Medulla oblongata (tissue), 1 donor: ENCODE measurements around the gene RELN.

Experiments
- DNase-seq: peaks from one replicate; pipeline ENCODE4 v3.0.0-alpha.2; 2015; ENCODE audit errors: extremely low spot score

RELN gene

DNA sequence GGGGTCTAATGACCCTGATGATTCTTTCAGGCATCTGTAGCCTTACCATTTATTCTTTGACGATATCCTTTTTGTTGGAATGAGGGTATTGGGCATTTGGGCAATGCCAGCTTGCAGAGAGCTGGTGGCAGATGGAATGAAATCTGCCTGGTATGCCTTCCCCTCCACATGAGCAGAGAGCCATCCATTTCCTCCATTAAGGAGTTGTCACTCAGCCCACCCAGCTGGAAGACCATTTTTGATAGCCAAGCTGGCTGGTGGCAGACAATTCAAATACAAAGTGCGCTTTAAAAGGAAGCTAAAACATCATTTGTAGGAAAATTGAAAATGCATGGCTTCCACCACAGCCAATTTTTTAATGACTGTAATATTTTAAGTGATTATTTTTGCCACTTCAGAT lies 303.4 kb downstream of the RELN start:
- no peak for DNase-seq

DNA sequence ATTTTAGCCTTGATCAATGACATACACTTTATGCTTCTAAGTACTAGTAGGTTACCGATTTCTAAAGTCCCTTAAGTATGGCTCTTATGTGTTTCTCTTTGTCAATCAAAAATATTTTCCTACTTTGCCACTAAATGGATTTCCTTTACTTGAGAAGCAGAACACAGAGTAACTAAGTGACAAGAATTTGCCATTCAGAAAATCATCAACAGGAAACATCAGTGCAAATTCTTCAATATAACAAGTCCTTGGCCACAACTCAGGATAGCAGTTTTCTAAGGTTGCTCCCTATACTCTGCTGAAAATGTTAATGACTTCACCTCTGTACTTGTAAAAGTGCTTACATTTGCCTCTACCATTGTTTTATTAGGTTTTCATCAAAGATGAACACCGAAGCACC lies 303.8 kb downstream of the RELN start:
- no peak for DNase-seq

- no peak for DNase-seq
Observed at GRCh38 chr7:103683348-103683747, 306.1 kb downstream of the RELN start.

- no peak for DNase-seq
Observed at GRCh38 chr7:103680161-103681144, 309.0 kb downstream of the RELN start.

GRCh38 chr7:103679151-103680132 lies 310.0 kb downstream of the RELN start:
- no peak for DNase-seq

- DNase-seq: no peak
Observed at GRCh38 chr7:103668279-103668941, 321.0 kb downstream of the RELN start.

DNA sequence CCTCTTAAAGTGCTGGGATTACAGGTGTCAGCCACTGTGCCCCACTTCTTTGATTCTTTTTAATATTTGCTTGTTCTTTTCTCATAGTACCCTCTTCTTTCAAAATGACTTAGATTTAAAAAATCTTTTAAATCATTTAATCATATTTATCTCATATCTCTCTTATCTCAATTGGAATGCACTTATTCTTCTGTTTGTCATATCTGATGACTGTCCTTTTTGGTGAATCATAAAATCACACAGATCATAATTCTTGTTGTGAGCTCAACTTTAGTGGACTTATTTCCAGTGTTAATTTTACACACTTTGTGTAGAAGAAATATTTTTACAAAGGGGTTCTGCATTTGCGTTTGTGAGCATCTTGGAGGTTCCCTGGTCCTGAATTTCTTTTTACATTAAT lies 323.1 kb downstream of the RELN start:
- no peak for DNase-seq

DNA sequence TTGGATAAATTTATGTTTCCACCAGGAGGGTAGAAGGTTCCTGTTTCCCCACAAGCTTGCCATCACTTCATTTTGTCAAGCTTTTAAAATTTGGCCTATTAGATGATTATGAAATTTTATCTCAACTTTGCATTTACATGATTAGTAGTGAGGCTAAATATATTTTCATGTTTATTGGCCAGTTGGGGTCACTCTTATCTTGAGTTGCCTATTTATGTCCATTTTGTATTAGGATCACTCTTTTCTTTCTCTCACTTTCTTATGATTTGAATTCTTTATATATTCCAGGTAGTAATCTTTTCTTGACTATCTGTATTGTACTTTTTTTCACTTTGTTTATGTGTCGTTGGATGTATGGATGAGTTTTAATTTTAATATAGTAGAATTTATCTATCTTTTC lies 324.9 kb downstream of the RELN start:
- DNase-seq: no peak

- no peak for DNase-seq
Observed at GRCh38 chr7:103660455-103661371, 328.7 kb downstream of the RELN start.

GRCh38 chr7:103658055-103659005 lies 331.1 kb downstream of the RELN start:
- DNase-seq: no peak

DNA sequence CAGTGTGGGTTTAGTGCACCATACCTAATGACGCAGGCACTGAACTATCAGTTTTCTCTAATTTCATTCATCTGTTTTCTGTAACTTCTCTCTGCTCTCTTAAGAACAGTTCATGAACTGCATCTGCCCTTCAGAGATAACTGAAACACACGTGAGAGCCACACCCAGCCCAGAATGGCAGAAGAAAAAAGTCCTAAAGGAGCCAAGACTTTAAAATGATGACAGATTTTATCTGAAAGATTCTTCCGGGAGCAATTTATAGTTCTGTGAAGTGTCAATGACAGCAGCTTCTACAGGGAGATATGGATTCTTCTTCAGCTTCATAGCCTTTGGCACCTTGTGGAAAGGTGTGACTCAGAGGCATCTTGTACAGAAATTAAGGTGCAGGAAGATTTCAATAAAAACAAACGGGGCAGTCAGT lies 332.0 kb downstream of the RELN start:
- no peak for DNase-seq

- DNase-seq: no peak
Observed at GRCh38 chr7:103656221-103656620, 333.2 kb downstream of the RELN start.

DNA sequence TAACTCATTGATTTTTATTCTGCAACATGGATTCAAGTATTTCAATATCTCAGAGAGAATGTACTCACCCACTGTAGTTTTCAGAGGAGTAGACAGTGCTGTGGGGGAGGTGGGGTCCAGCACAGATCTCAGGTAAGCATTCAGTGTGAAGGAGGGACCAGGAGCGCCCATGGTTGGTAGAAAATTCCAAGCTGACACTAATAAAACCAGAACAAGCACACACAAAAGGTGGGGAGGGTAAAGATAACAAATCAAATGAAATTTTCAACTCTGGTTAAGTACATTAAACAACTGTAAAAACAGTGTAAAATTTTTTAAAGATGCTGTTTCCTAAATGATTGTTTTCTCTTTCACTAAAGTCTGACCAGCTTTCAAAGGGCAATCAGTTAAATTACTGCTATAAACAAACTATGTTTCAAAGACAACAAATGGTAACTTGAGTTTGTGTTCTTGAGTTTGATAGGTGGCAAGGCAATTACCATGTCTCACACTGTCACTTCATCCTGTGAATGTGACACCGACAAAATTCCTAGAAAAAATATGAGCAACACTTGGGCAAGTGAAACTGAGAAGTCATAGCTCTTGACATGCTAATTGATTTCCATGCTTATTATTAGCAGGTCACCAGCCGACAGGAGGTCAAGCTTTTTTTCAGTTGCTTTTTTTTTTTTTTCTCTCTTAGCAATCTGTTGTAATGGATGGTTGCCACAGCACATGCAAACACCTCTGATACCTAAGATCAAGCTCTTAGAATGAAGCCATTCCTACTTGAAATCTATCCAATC lies 337.7 kb downstream of the RELN start:
- DNase-seq: no peak

DNA sequence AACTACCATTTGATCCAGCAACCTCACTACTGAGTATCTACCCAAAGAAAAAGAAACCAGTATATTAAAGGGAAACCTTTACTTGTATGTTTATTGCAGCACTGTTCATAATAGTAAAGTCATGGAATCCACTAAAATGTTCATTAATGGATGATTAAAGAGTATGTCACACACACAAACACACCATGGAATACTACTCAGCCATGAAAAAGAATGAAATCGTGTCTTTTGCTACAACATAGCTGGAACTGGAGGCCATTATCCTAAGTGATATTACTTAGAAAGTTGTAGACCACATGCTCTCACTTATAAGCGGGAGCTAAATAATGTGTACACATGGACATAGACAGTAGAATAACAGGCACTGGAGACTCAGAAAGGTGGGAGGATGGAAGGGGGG lies 340.4 kb downstream of the RELN start:
- DNase-seq: no peak

DNA sequence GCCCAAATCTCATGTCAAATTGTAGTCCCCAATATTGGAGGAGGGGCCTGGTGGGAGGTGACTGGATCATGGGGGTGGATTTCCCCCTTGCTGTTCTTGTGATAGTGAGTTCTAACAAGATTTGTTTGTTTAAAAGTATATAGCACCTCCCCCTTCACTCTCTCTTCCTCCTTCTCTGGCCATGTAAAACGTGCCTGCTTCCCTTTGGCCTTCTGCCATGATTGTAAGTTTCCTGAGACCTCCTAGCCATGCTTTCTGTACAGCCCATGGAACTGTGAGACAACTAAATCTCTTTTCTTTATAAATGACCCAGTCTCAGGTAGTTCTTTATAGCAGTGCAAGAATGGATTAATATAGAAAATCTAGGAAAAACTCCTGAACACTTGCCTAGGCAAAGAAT lies 341.3 kb downstream of the RELN start:
- DNase-seq: no peak

DNA sequence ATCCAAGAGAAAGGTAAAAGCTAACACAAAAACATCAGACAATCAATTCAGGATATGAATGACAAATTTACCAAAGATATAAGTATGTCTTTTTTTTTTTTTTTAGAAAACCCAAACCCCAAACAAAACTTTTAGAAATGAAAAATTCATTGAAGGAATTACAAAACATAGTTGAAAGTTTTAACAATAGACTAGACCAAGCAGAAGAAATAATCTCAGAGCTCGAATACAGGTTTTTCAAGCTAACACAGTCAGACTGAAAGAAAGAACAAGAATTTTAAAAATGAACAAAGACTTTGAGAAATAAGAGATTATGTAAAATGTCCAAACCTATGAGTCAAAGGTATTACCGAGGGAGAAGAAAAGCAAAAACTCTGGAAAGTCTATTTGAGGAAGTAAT lies 345.1 kb downstream of the RELN start:
- no peak for DNase-seq

- DNase-seq: no peak
Observed at GRCh38 chr7:103640031-103640779, 349.3 kb downstream of the RELN start.

DNA sequence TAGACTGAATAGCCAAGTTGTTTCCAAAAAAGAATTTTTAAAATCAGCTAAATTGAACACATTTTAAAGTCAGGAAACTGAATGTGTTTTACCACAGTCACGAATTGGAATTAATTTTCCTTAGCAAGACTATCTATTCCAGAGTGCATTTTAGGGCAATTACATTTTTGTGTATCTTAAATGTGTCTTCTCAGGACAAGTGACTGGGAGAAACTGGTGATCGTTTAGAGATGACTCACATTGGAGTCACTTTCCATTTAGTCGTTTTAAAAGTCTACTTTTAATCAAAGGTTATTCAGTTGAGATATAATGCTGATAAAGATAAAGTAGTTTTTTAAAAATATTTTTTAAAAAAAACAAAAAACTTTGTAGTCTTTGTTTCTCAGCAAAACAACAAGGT lies 351.7 kb downstream of the RELN start:
- no peak for DNase-seq
